Measurements from ENCODE around the gene TMEM175. TPM values are rescaled to one million over a fixed set of nuclear protein-coding genes. Genes with fewer than 3 reads are reported as not detected.

Gene TMEM175
- polyA plus RNA-seq, 1 of the 3 experiments (the other 2 are of a cell fraction) = 54.2 TPM

- Histone ChIP-seq H3K36me3 (replicated peaks in 1 of 2; ENCODE audit: control insufficient read depth in 1 of 2, insufficient read depth in 2 of 2, low read length in 1 of 2) (no peaks in the 10 kb centered on the region), H3K4me2 (peak overlapping the region; percentile 85), H3K9me2 (no peaks in the 10 kb centered on the region), H3K27me3 (ENCODE audit: insufficient read depth) (no peaks in the 10 kb centered on the region), H3K9ac (peak overlapping the region; percentile 92), H4K20me1 (ENCODE audit: insufficient read depth) (peaks cover 46% of the 10 kb centered on the region), H3K27ac (ENCODE audit: low read depth in 2 of 2, low read length in 1 of 2) (peak overlapping the region in 1 of 2 experiments; percentile 2; a peak in 1 of 4 replicates), H3K9me3 (no peaks in the 10 kb centered on the region), H3K4me3 (ENCODE audit: low read depth in 2 of 2, low read length in 1 of 2) (peak overlapping the region; percentile 98 to 100), H3F3A (replicated peaks; ENCODE audit: insufficient read depth) (peaks cover 5% of the 10 kb centered on the region), H3K79me2 (ENCODE audit: insufficient read depth) (peaks cover 61% of the 10 kb centered on the region), H2AFZ (ENCODE audit: low read depth) (no peak overlapping the region), H3K4me1 (ENCODE audit: control insufficient read depth in 1 of 2, insufficient read depth in 2 of 2, low read depth in 1 of 2, low read length in 1 of 2) (peaks cover 5 to 18% of the 10 kb centered on the region in 2 experiments; a peak in 3 of 4 replicates)
- TF ChIP-seq FOXM1 (IDR thresholded peaks at IDR 0.05; ENCODE audit: low read depth) (no peak), IRF3 (IDR thresholded peaks at IDR 0.05; ENCODE audit: low read depth, low read length) (no peak), YY1 (IDR thresholded peaks at IDR 0.05; ENCODE audit: low read depth) (no peak), CTCF (IDR thresholded peaks at IDR 0.05) (no peak), RCOR1 (IDR thresholded peaks at IDR 0.05; ENCODE audit: low read length) (no peak), PBX3 (IDR thresholded peaks at IDR 0.05) (no peak), MEF2A (IDR thresholded peaks at IDR 0.05; ENCODE audit: borderline replicate concordance, low read depth) (no peak), RFX5 (IDR thresholded peaks at IDR 0.05; ENCODE audit: low read length) (no peak)
- CTCF ChIA-PET = interaction anchor here (1.3 to 4.8 kb wide), 2 partner anchors 56 to 189 kb away, joined by 4 to 22 read pairs; partner anchors contain the start of gene IDUA
- DNase-seq = peak; percentile 23
- 35% methylated on average over 4 of the region's 7 CpGs for WGBS (ENCODE audit: low lambda C conversion rate)
- POLR2A ChIA-PET = no interaction called here
Measured at GRCh38 chr4:930827-931193, 1.4 kb upstream of the TMEM175 start.

- Histone ChIP-seq H2AFZ (ENCODE audit: low read depth) (peak overlapping the region; percentile 85; the same call in 1 of the 2 replicates), H3K36me3 (replicated peaks in 1 of 2; ENCODE audit: control insufficient read depth in 1 of 2, insufficient read depth in 2 of 2, low read length in 1 of 2) (no peaks in the 10 kb centered on the region), H4K20me1 (ENCODE audit: insufficient read depth) (peaks cover 41% of the 10 kb centered on the region), H3K9ac (peak overlapping the region; percentile 92), H3K4me2 (peak overlapping the region; percentile 85), H3K79me2 (ENCODE audit: insufficient read depth) (peaks cover 55% of the 10 kb centered on the region), H3K4me3 (ENCODE audit: low read depth in 2 of 2, low read length in 1 of 2) (peak overlapping the region; percentile 98 to 100), H3F3A (replicated peaks; ENCODE audit: insufficient read depth) (peaks cover 5% of the 10 kb centered on the region), H3K9me3 (no peaks in the 10 kb centered on the region), H3K9me2 (no peaks in the 10 kb centered on the region), H3K4me1 (ENCODE audit: control insufficient read depth in 1 of 2, insufficient read depth in 2 of 2, low read depth in 1 of 2, low read length in 1 of 2) (peaks cover 5 to 18% of the 10 kb centered on the region in 2 experiments; a peak in 3 of 4 replicates), H3K27me3 (ENCODE audit: insufficient read depth) (no peaks in the 10 kb centered on the region), H3K27ac (ENCODE audit: low read depth in 2 of 2, low read length in 1 of 2) (peak overlapping the region; percentile 69 to 78; a peak in 2 of 4 replicates)
- ChIA-PET CTCF (interaction anchor here (1.4 to 4.8 kb wide), 2 partner anchors 56 to 135 kb away, joined by 3 to 22 read pairs; partner anchors contain the start of gene IDUA), POLR2A (interaction anchor here (1.0 kb wide), 1 partner anchor 56 kb away, joined by 3 read pairs; the partner anchor contains the start of gene IDUA)
- 1% methylated on average over 8 of the region's 31 CpGs for WGBS (ENCODE audit: low lambda C conversion rate)
- peak; percentile 55 for DNase-seq
- TF ChIP-seq MXI1 (IDR thresholded peaks at IDR 0.05; ENCODE audit: low read depth, low read length) = 0 out of 2 replicates have a peak, but pooled peaks have one; percentile 17
- no peak for TF ChIP-seq YY1 (IDR thresholded peaks at IDR 0.05; ENCODE audit: low read depth)
- TF ChIP-seq RXRA (IDR thresholded peaks at IDR 0.05; ENCODE audit: borderline replicate concordance, low read depth) = no peak
Measured at GRCh38 chr4:931194-931959, 883 bp upstream of the TMEM175 start.

Measured in SK-N-SH (cell line).